Right renal cortex interstitium (tissue), 3 donors: ENCODE results near the gene NFYC. TPM values are rescaled to one million over a fixed set of nuclear protein-coding genes. Genes with fewer than 3 reads are reported as not detected.

Source experiments
- DNase-seq, 3 donors: peaks; one replicate each; pipeline ENCODE4 v3.0.0-alpha.2; 2013; ENCODE audit warnings: low read depth in 3 of 3, low spot score in 2 of 3
- polyA plus RNA-seq, 3 donors: library from polyadenylated mRNA; unstranded; fragments of 120-200 nt; gene quantifications; one replicate each; pipeline ENCODE4 v1.2.1, GENCODE V29; 2013; ENCODE audit not compliant: insufficient read length in 3 of 3

NFYC gene
- polyA plus RNA-seq, 3 donors: 89.3 to 94.0 (median 90.8) TPM

DNA sequence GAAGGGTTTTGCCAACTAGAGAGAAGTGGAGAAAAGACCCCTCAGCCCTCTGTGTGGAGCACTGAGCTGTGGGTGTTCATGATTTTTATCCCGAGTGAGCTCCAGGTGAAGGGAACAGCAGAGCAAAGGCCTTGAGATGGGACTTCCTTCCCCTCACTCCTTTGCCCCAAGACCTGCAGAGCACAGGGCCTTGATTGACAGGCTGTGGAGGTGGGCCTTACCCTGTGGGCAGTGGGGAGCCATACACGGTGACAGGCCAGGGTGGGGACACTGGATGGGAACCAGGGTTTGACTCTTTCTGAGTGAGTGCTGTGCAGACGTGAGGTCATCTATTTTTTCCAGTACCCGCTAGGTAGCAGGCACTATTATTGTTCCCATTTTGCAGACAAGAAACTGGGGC is 102.5 kb downstream of the NFYC start:
- DNase-seq: no peak

DNA sequence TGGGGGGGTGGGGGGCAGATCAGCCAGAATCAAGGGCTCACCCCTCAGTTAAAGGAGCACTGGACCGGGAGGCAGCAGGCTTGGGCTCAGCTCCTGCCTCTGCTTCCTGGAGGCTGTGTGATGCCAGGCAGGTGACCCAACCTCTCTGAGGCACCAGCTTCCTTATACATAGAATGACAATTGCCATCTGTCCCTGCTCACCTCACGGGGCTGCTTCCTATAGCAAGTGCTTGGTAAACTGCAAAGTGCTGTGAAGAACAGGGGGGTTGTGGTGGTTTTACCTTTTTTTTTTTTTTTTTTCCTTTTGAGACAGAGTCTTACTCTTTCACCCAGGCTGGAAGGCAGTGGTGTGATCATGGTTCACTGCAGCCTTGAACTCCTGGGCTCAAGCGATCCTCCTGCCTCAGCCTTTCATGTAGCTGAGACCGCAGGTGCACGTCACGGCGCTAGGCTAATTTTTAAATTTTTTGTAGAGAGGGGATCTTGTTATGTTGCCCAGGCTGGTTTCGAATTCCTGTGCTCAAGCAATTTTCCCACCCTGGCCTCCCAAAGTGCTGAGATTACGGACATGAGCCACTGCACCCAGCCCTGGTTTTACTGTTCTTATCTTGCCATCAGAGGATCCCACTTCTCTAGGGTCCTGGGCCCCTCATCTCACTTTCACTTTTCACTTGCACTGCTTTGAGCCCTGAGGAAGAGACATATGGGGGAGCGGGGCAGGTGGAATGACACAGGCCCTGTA is 103.6 kb downstream of the NFYC start:
- no peak for DNase-seq

DNA sequence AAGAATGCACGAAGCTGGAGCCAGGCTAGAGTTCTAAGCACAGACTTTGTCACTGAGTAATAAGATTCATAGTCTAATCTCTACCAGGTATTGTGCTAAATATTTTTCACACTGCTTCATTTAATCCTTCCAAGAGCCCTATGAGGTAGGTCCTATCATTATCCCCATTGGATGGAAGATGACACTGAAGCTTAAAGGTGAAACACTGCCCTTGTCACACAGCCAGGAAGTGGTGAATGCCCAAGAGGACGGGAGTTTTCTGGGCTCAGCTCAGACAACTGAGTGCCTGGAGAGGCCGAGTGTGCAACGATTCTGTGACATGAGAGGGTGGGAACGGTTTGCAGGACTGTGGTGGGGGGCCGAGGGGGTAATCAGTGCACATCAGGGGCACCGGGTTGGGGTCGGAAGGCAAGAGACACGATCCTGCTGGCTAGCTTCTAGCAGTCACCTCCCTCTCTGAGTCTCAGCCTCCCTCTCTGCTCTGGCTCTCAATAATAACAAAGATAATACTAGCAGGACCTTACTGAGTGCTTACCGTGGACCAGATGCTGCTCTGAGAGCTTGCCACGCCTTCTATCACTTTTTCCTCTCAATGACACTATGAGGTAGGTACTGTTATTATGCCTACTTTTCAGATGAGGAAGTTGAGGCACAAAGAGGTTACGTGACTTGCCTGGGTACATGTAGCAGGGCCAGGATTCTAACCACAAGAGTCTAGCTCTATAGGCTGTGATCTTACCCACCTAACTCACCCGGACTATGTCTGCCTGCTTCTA is 104.5 kb downstream of the NFYC start:
- no peak for DNase-seq

DNA sequence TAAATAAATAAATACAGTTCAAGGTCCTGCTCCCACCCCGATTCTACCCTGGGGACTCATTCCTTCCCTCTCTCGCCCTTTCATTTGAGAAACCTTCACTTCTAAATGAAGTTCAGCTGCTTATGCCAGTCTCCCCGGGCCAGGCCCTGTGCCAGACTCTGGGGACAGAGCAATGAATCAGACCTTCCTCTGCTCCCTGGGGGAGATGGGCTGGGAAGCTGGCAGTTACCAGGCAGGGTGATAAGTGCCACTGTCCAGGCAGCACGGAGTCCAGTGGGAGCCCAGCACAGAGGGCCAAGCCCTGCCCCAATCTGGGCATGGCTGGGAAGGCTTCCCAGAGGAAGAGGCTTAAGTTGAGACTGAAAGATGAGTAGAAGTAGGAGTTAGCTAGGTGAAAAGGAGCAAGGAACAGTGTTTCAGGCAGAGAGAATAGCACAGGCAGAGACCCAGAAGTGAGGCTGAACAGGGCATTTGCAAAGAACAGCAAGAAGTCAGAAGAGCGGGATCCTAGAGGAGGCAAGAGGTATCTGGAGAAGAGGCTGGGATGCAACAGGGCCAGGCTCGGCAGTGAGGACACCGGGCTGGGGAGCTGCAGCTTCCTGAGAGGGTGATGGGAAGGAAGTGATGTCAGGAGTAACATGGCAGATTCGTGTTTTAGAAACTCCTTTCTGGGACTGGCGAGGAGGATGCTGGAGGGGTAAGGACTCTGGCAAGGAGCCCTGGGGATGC is 105.6 kb downstream of the NFYC start:
- DNase-seq: no peak

DNA sequence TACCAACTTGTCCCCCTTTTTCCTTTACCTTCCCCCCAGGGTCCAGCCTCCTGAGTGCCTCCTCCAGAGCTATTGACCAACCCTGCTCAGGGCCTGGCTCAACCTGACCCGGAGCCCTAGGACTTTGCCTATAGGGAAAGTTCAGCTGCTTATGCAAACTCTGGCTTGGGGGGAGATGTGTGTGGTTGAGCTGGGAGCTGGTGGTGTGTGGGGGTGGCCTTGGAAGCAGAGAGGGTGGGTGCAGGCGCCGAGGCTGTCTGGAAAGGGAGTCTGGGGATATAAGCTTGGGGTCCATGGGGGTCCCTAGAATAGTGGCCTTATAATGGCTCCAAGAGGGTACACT is 106.1 kb downstream of the NFYC start:
- no peak for DNase-seq

DNA sequence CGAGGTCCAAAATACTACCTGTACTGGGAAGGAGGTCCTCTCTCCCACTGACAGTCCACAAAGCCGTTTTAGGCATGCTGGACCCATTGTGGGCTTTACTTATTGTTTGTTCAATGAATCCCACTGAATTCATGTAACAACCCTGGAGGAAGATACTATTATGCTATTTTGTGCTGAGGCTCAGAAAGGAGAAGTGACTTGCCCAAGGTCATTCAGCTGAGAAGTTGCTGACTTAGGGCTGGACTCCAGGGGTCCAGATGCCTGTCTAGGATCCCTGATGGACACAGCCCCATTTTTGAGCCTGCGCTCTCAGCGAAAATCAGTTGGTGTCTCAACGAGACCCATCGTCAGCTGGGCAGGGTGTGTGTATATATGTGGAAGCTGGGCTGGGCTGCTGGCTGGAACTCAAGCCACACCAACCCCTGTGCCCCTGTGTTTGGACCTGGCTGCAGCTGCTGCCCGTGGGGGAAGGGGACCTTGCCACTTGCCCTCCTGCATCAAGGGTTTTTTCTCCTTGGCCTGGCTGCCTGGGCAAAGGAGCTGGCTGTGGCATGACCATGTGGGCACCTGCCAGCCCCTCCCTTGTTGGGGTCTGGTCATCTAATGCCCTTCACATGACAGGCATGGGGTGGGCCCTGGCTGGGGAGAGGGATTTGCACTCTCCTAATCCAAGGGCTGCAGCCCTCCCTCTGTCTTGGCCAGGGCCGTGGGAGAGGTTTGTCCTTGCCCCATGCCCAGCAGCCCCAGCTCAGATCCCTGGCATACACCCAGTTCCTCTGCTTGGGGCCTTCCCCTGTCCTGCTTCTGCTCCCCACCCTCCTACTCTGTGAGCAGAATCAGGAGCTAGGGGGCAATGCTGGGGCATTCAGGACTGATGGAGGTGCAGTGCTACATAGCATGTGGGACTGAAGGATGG is 107.1 kb downstream of the NFYC start:
- no peak for DNase-seq

DNA sequence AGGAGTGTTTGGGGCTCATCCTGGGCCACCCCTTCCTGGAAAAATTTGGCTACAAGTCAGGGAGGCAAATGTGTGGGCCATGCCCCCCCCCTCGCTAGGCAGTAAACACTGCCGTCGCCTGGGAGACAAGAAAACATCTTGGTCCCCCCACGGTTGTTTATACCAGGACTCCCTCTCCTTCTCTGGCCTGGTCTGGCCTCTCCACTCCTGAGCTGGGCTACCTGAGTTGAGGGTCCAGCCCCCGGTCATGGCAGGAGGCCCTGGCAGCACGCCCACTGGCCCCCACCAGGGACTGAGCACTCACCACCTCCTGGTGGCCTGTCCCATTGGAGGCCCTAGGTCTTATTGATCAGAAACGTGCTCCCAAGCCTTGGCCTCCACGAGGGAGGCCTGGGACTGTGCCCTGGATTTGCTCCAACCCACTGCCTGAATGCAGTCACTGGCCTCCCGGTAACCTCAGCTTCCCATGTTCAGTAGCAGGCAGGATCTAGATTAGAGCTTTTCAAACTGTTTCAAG is 107.9 kb downstream of the NFYC start:
- DNase-seq: no peak

DNA sequence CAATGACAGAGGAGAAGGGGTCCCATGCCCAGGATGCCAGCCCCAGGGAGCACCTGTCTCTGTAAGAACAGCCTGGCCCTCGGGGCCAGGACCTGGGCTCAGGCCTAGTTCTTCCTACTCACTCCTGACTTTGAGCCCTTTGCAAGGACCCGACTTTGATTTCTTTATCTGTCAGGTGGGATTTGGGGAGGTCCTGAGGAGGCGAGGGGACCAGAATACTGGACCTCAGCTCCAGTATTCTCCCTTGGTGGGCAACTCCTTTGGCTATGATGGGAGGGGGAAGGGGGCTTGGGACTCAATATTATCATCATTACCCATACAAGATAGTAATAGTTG is 110.2 kb downstream of the NFYC start:
- no peak for DNase-seq

DNA sequence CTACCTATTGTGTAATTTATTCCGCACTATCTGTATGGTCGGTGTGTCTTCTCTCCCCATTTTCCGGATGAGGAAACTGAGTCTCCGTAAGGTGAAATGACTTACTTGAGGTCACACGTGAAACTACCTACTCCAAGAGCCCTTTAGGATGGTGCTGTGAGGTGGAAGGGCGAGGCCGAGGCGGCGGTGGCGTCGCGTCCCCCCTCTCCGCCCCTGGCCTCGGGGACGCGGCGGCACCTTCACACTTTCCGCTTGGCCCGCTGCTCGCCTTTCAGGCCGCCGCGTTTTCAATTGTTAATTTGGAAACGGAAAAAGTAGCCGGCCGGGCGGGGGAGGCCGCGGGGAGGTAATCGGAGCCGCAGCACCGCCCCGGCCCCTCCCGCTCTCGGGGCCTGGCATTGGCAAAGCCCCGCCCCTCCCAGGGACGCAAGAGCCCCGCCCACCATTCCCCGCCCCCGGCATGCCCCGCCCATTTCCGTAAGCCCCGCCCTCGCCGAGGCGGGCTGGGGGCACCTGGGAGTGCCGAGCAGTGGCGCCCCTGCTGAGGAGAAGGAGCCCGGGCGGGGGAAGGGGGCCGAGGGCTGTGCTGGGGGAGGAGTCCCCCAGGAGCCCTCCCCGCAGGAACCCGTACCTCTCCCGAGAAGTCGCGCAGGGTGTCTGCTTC is 110.7 kb downstream of the NFYC start:
- peak in 2 of 3 donors; percentile 61 to 68 for DNase-seq

DNA sequence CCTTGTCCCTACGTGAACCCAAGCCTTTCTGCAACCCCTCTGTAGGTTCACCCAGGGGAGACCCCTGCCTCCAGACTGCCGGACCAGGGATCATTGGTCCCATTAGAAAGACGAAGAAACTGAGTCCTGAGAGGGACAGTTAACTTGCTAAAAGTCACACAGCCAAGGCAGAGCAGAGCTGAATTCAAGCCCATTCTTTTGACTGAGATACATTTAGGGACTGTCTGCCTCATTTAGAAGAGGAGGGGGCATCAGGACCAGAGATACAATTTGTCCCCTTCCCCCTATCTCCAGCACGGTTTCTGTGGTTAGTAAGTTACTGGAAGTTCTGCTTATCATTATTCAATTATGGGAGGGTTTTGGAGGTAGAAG is 111.2 kb downstream of the NFYC start:
- no peak for DNase-seq

DNA sequence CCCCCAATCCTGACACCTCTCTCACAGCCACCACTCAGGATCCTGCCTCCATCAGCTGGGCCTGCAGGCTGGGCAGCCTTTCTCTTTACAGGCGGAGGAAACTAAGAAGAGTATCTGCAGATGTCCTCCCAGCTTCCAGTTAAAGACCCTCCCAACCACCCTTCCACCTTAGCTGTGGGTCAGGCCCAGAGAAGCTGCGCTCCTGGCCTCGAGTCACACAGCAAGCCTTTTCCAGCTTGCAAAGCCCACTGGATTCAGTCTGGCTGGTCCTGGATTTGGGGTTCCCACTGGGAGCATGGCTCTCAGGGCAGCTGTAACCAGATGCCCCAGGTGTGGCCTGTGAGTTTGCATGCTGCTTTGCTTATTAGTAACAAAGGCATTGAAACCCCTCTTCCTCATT is 111.9 kb downstream of the NFYC start:
- no peak for DNase-seq

DNA sequence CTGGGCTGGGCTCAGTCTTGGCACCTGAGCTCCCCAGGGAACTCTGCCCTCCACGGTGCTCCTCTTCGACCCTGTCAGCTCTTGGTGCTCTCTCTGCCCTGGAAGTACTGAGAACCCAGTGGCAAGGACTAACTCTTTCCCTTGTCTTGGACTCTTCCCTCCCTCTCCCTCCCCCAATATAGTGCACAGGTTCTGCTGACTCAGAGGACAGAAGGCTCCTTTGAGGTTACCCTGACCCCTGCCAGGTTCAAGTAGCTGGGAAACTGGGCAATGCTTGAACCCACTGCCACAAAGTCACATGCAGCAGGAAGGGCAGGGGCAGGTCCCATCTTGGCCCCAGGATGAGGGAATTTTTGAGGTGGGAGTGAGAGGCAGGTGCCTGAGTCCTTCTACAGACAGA is 112.4 kb downstream of the NFYC start:
- no peak for DNase-seq

DNA sequence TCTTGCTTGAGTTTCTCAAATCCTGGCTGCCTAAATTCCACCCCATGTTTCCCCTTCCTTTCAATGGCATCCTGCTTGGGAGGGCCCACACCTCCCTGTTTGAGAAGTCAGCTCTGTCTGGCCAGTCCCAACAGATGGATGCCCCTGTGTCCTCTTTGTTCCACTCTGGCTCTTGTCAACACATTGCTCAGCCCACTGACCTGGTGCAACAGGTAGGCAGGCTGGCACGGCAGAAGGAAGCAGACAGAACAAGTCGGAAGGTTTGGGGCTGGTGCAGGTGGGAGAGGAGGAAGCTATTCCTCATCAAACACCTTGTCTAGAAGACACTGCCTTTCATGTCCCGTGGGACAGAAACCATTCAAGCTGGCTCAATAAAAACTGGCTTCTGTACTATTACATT is 114.7 kb downstream of the NFYC start:
- DNase-seq: no peak

DNA sequence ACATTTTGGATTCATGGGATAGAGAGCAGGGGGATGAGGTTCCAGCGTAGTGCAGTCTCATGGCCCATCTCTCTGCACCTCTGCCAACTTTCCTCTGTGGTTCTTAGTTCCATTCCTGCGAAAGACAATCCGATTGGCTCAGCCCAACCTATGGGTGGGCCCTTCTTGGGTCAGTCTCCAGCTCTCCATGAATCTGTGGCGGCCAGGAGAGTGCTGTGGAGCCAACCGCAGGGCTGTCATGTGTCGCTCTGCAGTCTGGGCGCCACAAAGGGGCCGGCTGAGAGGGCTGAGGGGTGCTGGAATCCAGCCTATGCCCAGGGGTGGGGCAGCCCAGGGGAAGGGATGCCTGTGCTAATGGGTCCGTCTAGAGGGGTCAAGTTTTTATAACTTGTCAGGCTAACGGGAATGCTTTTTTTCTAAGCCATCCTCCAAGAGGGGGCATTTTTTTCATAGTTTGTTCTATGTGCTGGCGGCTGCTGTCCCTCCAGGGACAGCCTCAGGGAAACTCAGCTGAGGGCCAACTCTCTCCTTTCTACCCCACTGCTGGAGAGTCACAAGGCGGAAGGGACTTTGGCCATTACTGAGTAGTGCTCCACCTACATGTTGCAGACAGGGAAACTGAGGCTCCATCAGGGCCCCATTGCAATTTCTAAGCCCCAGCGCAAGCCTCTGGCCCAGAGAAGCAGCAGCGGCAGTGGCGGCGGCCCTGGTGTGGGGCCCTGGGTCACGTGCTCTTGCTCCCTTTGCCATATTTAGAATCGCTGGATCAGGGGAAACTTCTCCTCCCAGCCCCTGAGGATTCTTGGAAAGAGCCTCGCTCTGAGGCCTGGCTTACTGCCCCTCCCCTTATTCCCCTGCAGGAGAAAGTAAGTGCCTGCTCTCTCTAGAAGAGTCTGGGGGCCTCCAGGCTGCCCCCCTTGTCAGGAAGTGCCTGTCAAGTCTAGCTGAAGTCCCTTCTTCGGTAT is 115.5 kb downstream of the NFYC start:
- DNase-seq: no peak

DNA sequence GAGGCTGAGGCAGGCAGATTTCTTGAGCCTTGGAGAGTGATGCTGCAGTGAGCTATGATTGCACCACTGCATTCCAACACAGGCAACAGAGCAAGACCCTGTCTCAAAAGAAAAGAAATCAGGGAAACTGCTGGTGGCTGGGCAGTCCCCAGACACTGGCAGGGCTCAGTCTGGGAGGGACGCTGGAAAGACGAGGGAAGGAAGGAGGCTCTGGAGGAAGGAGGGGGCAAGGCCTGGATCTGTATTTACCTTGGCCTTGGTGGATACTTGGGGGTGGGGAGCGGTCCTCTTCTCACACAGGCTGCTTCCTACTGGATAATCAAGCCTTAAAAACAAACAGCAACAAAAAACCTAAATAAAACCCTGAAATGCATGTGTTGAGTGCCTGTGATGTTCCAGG is 116.5 kb downstream of the NFYC start:
- DNase-seq: no peak

DNA sequence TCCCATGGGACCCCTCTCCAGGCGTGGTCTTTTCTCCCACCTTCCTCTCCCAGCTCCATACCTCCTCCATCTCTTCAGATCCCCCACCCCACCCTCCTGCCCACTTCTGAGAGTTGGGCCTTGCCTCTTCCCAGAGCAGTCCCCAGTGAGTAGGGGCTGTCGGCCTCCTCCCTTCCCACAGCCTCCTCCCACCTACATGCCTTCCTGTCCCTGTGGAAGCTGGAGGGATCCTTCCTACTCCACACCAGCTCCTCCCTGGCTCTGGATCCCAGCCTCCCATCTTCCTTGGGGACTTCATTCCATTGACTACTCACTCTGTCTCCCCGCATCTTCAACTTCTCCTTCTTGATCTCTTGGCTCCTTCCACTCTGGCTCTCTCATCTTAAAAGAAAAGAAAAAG is 116.9 kb downstream of the NFYC start:
- DNase-seq: no peak

DNA sequence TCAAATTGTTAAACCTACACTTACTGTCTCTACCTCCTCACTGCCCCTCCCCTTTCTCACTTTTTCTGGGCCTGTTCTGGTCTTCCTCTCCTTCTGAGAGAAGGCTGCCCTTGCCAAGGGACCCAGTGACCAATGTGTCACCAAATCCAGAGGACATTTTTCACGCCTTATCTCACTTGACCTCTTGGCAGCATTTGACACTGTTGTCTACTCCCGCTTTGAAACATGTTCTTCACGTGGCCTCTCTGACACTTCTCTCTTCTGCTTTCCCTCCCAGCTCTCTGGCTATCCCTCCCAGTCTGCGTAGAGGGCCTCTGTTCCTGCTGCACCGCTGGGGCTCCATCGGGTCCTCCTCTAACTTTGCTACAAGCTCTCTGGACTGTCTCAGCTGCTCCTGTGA is 117.4 kb downstream of the NFYC start:
- DNase-seq: no peak

DNA sequence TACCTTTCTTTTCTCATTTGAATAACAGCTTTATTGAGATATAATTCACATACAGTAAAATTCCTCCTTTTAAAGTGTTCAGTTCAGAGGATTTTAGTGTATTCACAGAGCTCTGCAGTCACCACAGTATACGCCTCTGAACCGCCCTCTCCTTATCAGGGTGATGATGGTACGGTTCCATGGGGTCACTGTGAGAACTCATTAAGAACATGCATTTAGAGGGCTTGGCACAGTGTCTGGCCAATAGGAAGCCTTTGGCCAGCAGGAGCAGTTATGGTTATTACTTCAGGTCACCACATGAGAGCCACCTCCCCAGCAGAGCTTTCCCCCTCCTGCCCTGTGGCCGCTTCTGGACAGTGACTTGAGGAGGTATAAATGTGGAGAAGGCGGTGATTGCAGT is 119.4 kb downstream of the NFYC start:
- DNase-seq: no peak

DNA sequence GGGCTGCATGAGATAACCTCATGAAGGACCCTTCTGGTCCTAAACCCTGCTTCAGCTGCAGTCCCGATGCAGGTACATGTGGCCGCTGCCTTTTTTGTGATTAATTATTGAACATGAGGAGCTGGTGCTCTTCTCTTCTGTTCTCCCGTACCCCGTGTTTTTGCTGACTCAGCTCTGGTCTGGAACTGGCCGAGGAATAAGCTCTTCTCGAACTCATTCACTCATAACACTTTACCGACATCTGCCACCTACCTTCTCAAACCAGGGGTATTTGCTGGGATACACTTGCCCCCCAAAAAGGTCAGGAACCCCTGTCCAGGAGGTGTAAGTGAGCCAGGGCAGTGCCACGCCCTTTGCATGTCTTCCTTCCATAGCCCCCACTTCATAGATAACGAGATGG is 123.9 kb downstream of the NFYC start:
- DNase-seq: no peak
